Measurements from ENCODE around the gene SLC25A44.

GRCh38 chr1:156200044-156200443, 6.1 kb downstream of the SLC25A44 start:
- TF ChIP-seq EZH2phosphoT487 (IDR thresholded peaks at IDR 0.05; ENCODE audit: insufficient read depth, low read depth) (no peak), EZH2 (IDR thresholded peaks at IDR 0.05; ENCODE audit: insufficient read depth, poor library complexity, severe bottlenecking) (no peak)
